GM12873 (cell line): Measurements from ENCODE around the gene UPF2.

Experiments used
- CTCF ChIP-seq: IDR thresholded peaks from 2 replicates; pipeline ENCODE4 v1.5.1; 2012; ENCODE audit warnings: low read depth, mild to moderate bottlenecking, moderate library complexity, low read length, control low read depth; ENCODE audit not compliant: insufficient read depth; ENCODE audit errors: missing control alignments

UPF2 gene

GRCh38 chr10:11884706-11885423 lies 157.7 kb downstream of the UPF2 start:
- no peak for TF ChIP-seq CTCF

GRCh38 chr10:11882646-11883375 lies 159.8 kb downstream of the UPF2 start:
- TF ChIP-seq CTCF = no peak

GRCh38 chr10:11881477-11882417 lies 160.9 kb downstream of the UPF2 start:
- TF ChIP-seq CTCF = no peak

- no peak for TF ChIP-seq CTCF
Measured at GRCh38 chr10:11881030-11881476, 161.6 kb downstream of the UPF2 start.

- TF ChIP-seq CTCF = no peak
Measured at GRCh38 chr10:11880151-11881029, 162.2 kb downstream of the UPF2 start.

GRCh38 chr10:11879387-11880094 lies 163.1 kb downstream of the UPF2 start:
- TF ChIP-seq CTCF = no peak
